Frontal cortex (tissue), 4 donors: Measurements from ENCODE around the gene NECAB2. TPM values are rescaled to one million over a fixed set of nuclear protein-coding genes. Genes with fewer than 3 reads are reported as not detected.
A peak's percentile ranks its signal among the peaks of the same experiment; 100 is the strongest.

ENCODE experiments used
- DNase-seq, 2 donors: peaks; one replicate each; pipeline ENCODE4 v3.0.0; 2012; ENCODE audit warnings: low spot score in 2 of 2
- FAIRE-seq: peaks from 2 replicates; lab custom pipeline; 2012; peaks lifted over from hg19 to GRCh38; lab: Jason Lieb, UNC
- total RNA-seq: library from RNA; depleted of rRNA; stranded (reverse); fragments of >200 nt; gene quantifications from one replicate; pipeline ENCODE4 v1.2.3, GENCODE V29; 2014
- donor health status: control.
- donor health status: control.
- donor health status: control.

Gene NECAB2
- 6.9 TPM for total RNA-seq

DNA sequence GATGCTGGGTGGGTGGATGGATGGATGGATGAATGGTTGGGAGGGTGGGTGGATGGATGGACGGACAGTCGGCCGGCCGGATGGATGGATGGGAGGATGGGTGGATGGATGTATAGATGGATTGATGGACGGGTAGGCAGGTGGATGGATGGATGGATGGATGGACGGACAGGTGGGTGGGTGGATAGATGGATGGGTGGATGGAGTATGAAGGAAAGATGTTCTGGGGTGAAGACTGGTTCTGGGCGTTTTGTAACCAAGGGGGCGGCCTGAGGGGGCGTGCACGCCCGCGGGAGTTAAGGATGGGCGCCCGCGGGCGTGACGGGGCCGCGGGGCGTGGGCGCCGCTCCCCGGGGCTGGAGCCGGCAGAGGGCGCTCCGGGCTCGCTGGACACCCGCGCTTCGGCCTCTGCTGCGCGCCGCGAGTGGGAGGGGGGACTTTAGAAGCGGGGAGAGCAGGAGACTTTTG is at the start of gene NECAB2:
Gene NECAB2 (plus strand): TSS at position 407 of the 468 bp plus-strand sequence. CDS start 405 bp downstream, outside the sequence.
- DNase-seq (peak; percentile 83 to 91), FAIRE-seq (no peak)

DNA sequence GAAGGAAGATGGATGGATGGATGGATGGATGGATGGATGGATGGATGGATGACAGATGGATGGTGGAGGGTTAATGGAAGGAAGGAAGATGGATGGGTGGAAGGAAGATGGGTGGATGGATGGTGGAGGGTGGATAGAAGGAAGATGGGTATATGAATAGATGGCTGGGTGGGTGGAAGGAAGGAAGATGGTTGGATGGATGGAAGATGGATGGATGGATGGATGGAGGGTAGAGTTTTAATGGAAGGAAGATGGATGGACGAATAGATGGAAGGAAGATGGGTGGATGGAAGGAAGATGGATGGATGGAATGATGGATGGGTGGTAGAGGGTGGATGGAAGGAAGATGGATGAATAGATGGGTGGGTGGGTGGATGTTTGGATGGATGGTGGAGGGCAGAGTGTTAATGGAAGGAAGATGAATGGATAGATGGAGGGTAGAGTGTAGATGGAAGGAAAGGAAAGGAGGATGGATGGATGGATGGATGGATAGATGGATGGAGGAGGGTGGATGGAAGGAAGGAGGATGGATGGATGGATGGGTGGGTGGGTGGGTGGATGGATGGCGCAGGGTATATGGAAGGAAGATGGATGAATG is 47.1 kb upstream of the NECAB2 start:
- DNase-seq, result no peak
- FAIRE-seq, result no peak

- DNase-seq (no peak), FAIRE-seq (no peak)
These were observed 44.3 kb upstream of the NECAB2 start for GRCh38 chr16:83923581-83924365.

DNA sequence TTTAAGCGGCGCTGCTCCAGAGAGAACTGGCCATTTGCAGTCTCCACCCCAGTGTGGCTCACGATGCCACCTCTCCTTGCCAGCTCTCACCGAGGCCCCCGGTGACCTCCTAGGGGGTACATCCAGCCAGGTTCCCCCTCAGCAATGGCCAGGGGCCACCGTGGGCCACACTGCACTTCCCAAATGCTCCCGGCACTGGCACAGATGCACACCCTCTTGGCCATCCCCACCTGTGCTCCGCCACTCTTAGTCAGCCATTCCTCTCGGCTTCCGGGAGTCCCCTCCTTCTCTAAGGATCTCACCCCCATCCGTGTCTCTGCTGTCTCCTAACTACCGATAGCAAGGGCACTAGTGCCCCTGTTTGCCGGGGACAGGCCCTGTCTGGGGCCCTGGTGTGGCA is 43.4 kb upstream of the NECAB2 start:
- no peak for FAIRE-seq
- DNase-seq, result no peak

- FAIRE-seq, result no peak
- DNase-seq, result no peak
These were observed 42.7 kb upstream of the NECAB2 start for GRCh38 chr16:83925095-83925905.

GRCh38 chr16:83925957-83926725 is 41.9 kb upstream of the NECAB2 start:
- DNase-seq (no peak), FAIRE-seq (no peak)

GRCh38 chr16:83926726-83927397 is 41.2 kb upstream of the NECAB2 start:
- DNase-seq (peak; percentile 63 to 85), FAIRE-seq (no peak)

DNA sequence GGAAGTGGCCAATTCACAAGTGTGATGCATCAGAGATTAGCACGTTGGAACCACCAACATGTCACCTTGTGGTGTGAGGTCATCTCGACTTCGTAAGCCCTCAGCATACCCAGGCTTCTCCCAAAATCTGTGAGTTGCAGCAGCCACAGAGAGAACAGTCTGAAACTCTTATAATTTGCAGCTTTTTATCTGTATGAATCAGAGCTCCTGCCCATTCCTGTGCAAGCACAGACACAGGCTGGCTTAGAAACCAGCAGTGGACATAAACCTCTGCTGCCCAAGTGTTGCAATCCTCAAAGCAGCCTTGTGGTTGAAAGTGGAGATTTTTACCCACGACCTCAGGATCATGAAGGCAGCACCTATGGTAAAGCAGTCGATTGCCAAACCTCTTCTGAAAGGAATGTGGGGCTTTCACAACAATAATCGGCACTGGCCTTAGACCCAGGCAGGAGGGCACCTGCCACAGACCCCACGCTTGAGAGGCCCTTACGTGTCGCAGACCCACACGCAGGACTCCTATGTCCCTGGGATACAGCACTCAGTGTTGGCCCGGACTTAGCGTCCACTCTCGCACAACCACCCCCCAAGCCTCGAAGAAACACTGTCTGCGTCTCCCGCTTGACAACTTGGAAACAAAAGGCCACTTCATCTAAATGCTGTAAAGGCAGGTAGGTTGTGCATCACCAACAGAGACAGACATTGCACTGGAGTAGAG is 39.5 kb upstream of the NECAB2 start:
- DNase-seq, result no peak
- FAIRE-seq, result no peak

DNA sequence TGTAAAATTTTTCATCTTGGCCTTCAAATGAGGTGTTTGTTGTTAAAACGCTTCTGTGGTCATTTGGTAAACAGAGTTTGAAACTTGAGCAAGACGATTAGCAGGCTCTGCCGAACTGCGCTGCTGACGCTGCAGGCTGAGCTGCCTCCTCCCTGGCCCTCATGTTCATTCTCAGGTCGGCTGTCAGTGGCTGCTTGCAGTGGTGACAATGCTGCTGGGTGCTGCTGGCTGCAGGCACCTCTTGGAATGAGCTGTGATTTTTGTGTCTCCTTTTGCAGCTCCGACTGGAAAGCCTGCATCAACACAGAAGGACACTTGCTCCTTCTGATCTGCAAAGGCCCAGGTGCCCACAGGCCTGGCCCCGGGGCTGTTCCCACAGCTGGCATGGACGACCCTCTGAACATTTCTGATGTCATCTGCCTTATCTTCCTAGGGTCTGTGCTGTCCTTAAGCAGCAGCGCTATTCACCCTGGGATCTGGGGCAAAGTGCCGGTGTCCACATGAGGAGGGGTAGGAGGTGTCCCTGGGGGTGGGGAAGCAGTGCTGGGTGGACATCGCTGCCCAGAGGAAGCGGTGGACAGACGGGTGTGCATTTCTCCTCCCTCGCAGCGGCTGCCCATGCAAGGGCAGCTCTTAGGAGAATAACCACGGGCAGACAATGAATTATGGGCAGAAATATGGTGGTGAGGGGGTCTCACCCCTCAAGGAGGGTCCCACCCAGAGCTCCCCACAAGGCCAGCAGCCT is 38.1 kb upstream of the NECAB2 start:
- no peak for DNase-seq

GRCh38 chr16:83930730-83931500 is 37.1 kb upstream of the NECAB2 start:
- DNase-seq, result no peak
- no peak for FAIRE-seq

More for the DNA sequence above, 38.1 kb upstream of the NECAB2 start:
- no peak for FAIRE-seq

- FAIRE-seq (no peak), DNase-seq (no peak)
These were observed 36.5 kb upstream of the NECAB2 start for GRCh38 chr16:83931556-83931955.

DNA sequence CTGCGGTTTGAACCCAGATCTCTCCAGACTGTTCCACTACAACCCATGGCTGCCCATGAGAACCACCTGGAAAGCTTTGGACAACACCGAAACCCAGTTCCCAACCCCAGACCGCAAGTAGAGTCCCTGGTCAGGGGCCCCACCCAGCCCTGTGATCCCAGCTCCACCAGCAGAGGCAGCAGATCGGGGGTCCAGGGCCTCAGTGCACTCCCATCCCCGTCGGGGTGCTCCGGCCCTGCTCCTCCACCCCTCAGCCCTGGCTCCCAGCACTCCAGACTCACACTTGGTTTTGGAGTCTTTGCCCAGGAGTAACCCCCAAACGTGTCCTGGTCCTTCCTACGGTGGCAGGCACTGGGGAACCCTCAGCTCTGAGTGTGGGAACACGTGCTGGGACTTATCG is 35.7 kb upstream of the NECAB2 start:
- DNase-seq (no peak), FAIRE-seq (no peak)

DNA sequence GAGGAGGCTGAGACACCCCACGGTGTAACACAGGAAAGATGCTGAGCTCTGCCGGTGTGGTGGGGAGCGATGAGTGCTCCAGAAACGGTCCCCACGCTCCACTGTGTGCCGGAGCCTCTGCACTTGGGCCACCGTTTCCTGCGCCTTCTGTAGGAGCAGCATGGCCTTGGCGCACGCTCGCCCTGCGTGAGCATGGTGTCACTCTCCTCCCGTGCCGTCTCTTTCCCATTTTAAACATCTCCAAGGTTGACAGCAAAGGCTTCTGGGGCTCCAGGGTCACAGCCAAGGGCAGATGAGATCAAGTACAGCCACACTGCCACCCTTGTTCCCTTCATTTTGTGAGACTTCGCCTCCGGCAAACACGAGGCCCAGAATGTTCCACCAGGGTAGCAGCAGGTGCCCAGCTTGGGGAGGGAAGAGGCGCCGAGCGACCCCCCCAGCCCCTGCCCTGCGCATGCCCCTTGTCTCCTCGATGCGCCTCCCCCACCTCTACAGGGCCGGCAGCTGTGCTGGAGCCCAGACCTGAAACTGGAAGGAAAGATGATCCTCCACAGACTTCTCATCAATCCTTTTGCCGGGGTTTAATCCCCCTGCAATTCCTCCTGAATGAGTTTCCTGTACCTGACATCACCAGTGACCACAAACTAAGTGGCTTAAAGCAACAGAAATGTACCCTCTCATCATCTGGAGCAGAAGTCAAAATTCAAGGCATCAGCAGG is 34.9 kb upstream of the NECAB2 start:
- DNase-seq (no peak), FAIRE-seq (no peak)

DNA sequence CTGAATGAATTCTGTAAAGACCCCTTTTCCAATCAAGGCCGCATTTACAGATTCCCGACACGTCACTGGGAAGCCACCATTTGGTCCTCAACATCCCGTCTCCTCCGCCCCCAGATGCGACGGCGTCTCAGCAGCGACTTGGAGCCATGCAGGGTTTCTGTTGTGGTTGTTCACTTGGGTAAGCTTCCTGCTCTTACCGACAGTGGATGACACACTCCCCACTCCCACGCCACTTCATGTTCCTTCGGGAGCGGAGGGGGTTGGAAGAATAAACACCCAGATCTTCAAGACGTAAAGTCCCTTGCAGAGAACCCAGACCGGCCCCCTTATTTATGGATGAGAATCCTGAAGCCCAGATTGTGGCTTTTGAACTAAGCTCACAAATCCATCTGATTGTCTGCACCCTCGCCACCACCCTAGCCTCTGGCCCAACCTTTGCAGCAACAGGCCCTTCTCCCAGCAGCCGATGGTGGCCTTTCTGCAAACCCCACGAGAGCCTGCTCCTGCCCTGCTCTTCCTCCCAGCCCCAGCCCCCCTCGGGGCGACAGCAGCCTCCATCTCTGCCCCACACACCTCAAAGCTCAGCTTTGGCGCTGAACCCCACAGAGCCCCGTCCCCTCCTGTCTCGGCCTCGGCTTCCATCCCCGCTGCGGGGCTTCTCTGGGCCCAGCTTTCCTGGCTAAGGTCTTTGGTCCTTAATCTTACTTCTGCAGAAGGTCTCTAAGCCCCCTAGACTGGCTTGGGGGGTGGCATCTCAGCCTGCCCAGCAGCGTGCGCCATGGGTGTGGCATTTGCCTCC is 34.0 kb upstream of the NECAB2 start:
- DNase-seq, result peak in 1 of 2 donors; percentile 56
- FAIRE-seq, result no peak

DNA sequence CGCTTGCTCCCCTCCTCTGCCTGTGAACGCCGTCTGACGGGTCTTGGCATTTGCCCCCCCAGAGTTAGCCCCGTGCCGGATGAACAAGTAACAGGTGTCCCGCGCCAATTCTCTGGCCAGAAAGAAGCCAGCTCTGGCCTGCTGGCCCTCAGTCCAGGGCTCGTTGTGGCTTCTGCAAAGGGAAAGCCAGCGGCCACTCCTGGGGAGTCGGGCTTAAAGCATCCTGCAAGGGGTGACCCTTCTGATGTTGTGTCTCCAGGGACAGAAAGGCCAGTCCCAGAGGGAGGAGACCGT is 33.4 kb upstream of the NECAB2 start:
- no peak for FAIRE-seq
- DNase-seq, result no peak
